ENCODE results near the gene SPTLC3.

The SPTLC3 gene

GRCh38 chr20:13101706-13102105 is 92.9 kb downstream of the SPTLC3 start:
- no peak for DNase-seq

- no peak for DNase-seq
Observed at GRCh38 chr20:13102237-13102636, 93.5 kb downstream of the SPTLC3 start.

GRCh38 chr20:13102694-13103093 is 93.9 kb downstream of the SPTLC3 start:
- DNase-seq, result no peak

GRCh38 chr20:13105039-13105438 is 96.3 kb downstream of the SPTLC3 start:
- DNase-seq, result no peak

- peak; percentile 18 for DNase-seq
Observed at GRCh38 chr20:13105864-13106457, 97.2 kb downstream of the SPTLC3 start.

GRCh38 chr20:13109658-13110057 is 100.9 kb downstream of the SPTLC3 start:
- no peak for DNase-seq

- DNase-seq, result no peak
Observed at GRCh38 chr20:13110796-13111195, 102.0 kb downstream of the SPTLC3 start.

GRCh38 chr20:13111249-13111911 is 102.6 kb downstream of the SPTLC3 start:
- DNase-seq, result no peak

- DNase-seq, result no peak
Observed at GRCh38 chr20:13113731-13114130, 105.0 kb downstream of the SPTLC3 start.

GRCh38 chr20:13117200-13117599 is 108.4 kb downstream of the SPTLC3 start:
- no peak for DNase-seq

- DNase-seq, result no peak
Observed at GRCh38 chr20:13118676-13119075, 109.9 kb downstream of the SPTLC3 start.

GRCh38 chr20:13119583-13119982 is 110.8 kb downstream of the SPTLC3 start:
- peak; percentile 80 for DNase-seq

GRCh38 chr20:13120471-13120870 is 111.7 kb downstream of the SPTLC3 start:
- DNase-seq, result no peak

- no peak for DNase-seq
Observed at GRCh38 chr20:13121840-13122515, 113.2 kb downstream of the SPTLC3 start.

GRCh38 chr20:13125486-13125885 is 116.7 kb downstream of the SPTLC3 start:
- DNase-seq, result no peak

- DNase-seq, result no peak
Observed at GRCh38 chr20:13128173-13128572, 119.4 kb downstream of the SPTLC3 start.

GRCh38 chr20:13130061-13130706 is 121.4 kb downstream of the SPTLC3 start:
- DNase-seq, result no peak

- no peak for DNase-seq
Observed at GRCh38 chr20:13130707-13131103, 121.9 kb downstream of the SPTLC3 start.

- no peak for DNase-seq
Observed at GRCh38 chr20:13131688-13132087, 122.9 kb downstream of the SPTLC3 start.

GRCh38 chr20:13139459-13140150 is 130.8 kb downstream of the SPTLC3 start:
- DNase-seq, result no peak

- DNase-seq, result no peak
Observed at GRCh38 chr20:13140201-13140600, 131.4 kb downstream of the SPTLC3 start.

- DNase-seq, result no peak
Observed at GRCh38 chr20:13140775-13141174, 132.0 kb downstream of the SPTLC3 start.

- DNase-seq, result no peak
Observed at GRCh38 chr20:13141546-13141945, 132.8 kb downstream of the SPTLC3 start.

Data from NCI-H1417 treated with DMSO at 0.1 percent for 48 hours (cell line).